HG03025 (cell line): ENCODE data around the gene ALOX5.
A peak's percentile ranks its signal among the peaks of the same experiment; 100 is the strongest.
"Not testable (repeated sequence)": the region's sequence is repeated elsewhere in the genome, so short reads cannot be mapped to it uniquely, and the experiment has no call there.

ENCODE experiments used
- ATAC-seq: cut with Tn5 transposase; IDR thresholded peaks from one replicate; pipeline ENCODE4 v1.9.1; 2021; ENCODE audit warnings: mild to moderate bottlenecking, moderate library complexity; ENCODE audit not compliant: unreplicated experiment, low FRiP score

Gene ALOX5

GRCh38 chr10:45373576-45374349 is at the start of gene ALOX5:
ALOX5 (plus strand) TSS chr10:45374216; CDS start chr10:45374280, 64 bp downstream.
- peak; percentile 48 for ATAC-seq

GRCh38 chr10:45325116-45325515 is 48.9 kb upstream of the ALOX5 start:
- no peak for ATAC-seq

DNA sequence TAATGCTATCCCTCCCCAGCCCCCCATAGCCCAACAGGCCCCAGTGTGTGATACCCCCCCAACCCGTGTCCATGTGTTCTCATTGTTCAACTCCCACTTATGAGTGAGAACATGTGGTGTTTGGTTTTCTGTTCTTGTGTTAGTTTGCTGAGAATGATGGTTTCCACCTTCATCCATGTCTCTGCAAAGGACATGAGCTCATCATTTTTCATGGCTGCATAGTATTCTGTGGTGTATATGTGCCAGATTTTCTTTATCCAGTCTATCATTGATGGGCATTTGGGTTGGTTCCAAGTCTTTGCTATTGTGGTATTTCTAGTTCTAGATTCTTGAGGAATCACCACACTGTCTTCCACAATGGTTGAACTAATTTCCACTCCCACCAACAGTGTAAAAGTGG is 47.2 kb upstream of the ALOX5 start:
- ATAC-seq: not testable (repeated sequence)

DNA sequence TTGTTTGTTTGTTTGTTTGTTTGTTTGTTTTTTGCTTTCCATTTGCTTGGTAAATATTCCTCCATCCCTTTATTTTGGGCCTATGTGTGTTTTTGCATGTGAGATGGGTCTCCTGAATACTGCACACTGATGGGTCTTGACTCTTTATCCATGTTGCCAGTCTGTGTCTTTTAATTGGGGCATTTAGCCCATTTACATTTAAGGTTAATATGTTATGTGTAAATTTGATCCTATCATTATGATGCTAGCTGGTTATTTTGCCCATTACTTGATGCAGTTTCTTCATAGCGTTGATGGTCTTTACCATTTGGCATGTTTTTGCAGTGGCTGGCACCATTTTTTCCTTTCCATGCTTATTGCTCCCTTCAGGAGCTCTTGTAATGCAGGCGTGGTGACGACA is 42.2 kb upstream of the ALOX5 start:
- ATAC-seq: not testable (repeated sequence)

- ATAC-seq: no peak
Measured at GRCh38 chr10:45339894-45340293, 34.1 kb upstream of the ALOX5 start.

DNA sequence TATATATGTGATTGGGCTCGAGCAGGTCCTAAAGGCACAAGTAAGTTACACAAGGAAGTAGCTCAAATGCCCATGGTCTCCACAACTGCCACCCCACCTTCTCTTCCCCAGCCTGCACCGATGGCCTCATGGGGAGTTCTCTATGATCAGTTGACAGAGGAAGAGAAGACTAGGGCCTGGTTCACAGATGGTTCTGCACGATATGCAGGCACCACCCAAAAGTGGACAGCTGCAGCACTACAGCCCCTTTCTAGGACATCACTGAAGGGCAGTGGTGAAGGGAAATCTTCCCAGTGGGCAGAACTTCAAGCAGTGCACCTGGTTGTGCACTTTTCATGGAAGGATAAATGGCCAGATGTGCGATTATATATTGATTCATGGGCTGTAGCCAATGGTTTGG is 33.6 kb upstream of the ALOX5 start:
- not testable (repeated sequence) for ATAC-seq

GRCh38 chr10:45346652-45347335 is 27.2 kb upstream of the ALOX5 start:
- ATAC-seq: not testable (repeated sequence)

GRCh38 chr10:45347464-45347863 is 26.6 kb upstream of the ALOX5 start:
- not testable (repeated sequence) for ATAC-seq

DNA sequence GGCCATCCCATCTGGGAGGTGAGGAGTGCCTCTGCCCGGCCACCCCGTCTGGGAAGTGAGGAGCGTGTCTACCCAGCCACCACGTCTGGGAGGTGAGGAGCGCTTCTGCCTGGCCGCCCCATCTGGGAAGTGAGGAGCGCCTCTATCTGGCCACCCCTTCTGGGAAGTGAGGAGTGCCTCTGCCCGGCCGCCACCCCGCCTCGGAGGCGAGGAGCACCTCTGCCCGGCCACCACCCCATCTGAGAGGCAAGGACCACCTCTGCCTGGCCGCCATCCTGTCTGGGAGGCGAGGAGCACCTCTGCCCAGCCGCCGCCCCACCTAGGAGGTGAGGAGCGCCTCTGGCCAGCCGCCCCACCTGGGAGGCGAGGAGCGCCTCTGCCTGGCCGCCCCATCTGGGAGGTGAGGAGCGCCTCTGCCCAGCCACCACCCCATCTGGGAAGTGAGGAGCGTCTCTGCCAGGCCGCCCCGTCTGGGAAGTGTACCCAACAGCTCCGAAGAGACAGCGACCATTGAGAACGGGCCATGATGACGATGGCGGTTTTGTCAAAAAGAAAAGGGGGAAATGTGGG is 25.7 kb upstream of the ALOX5 start:
- not testable (repeated sequence) for ATAC-seq

DNA sequence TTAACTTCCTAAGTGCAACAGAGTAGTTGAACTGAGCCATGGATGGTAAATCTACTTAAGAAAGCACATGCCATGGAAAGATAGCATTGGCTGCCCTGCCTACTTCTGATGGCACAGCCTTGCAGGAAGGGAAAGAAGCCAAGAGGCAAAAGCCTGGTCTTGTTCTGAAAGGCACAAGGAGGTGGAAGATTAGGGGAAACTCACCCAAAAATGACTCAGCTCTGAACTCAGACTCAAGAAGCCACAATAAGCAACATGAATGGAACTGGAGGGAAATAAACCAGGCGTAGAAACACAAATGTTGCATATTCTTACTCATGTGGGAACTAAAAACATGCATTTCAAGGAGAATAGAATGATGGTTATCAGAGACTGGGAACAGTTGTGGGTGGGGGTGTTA is 20.8 kb upstream of the ALOX5 start:
- ATAC-seq: peak; percentile 30

DNA sequence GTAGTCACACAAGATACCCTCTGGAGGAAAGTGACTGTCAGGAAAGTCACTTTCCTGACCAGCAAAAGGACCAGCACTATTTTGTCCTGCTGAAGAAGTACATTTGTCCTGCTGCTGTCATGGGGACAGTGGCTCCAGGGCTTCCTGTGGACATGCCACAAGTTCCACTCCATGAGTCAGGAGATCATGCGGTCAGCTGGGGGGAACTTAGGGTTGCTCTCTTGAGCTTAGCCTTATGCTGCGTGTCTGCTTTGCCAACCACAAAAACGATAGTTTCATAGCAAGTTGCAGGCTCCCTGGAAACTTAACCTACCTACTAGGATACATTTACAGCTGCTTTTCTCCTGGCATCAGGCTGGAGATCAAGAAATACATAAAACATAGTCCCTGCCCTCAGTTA is 19.8 kb upstream of the ALOX5 start:
- no peak for ATAC-seq

DNA sequence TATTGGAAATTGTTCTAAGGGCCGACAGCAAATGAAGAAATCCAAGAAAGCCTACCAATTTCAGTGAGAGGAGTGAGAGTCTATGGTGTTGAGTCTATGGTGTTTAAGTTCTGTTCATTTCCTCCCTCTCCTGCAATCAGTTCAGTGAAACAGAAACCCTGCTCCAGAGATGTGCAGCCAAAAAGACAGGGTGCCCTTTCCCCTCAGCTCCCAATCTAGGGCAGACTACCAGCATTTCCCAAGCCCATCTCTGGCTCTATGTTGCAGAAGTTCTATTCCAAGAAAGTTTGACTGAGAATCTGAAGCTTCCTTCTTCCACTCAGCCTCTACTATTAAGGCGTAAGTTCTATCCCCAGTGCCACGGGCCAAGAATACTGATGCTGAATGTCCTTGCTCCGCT is 18.5 kb upstream of the ALOX5 start:
- no peak for ATAC-seq

- ATAC-seq: not testable (repeated sequence)
Measured at GRCh38 chr10:45358961-45359360, 15.1 kb upstream of the ALOX5 start.

GRCh38 chr10:45361983-45362799 is 11.8 kb upstream of the ALOX5 start:
- not testable (repeated sequence) for ATAC-seq

GRCh38 chr10:45367643-45368042 is 6.4 kb upstream of the ALOX5 start:
- not testable (repeated sequence) for ATAC-seq

- no peak for ATAC-seq
Measured at GRCh38 chr10:45368181-45368580, 5.8 kb upstream of the ALOX5 start.

DNA sequence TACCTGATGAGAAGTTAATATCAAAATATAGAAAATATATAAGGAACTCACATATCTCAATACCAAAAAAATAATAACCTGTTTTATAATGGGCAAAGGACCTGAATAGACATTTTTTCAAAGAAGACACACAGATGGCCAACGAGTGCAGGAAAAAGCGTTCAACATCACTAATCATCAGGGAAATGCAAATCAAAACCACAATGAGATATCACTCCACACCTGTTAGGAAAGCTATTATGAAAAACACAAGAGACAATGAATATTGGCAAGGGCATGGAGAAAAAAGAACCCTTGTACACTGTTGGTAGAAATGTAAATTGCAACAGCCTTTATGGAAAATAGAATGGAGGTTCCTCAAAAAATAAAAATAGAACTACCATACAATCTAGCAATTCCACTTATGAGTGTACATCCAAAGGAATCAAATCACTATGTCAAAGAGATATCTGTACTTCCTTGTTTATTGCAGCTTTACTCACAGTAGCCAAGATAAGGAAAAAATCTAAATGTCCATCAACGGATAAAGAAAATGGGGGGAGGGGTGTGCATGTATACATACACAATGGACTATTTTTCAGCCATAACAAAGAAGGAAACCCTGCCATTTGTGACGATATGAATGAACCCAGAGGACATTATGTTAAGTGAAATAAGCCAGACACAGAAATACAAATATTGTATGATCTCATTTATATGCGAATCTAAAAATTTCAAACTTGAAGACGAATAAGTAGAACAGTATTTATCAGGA is 3.6 kb upstream of the ALOX5 start:
- no peak for ATAC-seq

DNA sequence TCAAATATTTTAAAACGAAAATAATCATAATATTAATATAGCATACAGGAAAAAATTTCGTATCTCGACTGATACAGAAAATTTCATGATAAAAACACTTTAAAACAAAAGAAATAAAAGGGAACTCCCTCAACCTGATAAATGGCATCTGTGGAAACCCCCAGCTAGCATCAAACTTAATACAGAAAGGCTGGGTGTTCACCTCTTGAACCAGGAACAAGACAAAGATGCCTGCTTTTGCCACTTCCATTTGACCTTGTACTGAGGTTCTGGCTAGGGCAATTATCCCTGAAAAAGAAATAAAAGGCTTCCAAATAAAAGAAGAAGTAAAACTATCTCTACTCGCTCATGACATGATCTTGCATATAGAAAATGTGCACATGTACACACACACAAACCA is 2.5 kb upstream of the ALOX5 start:
- ATAC-seq: no peak

- no peak for ATAC-seq
Measured at GRCh38 chr10:45372251-45372951, 1.6 kb upstream of the ALOX5 start.
